SK-MEL-5 (cell line): Measurements from ENCODE around the gene MTOR. TPM values are rescaled to one million over a fixed set of nuclear protein-coding genes. Genes with fewer than 3 reads are reported as not detected.
A peak's percentile ranks its signal among the peaks of the same experiment; 100 is the strongest.
"Not testable (repeated sequence)": the region's sequence is repeated elsewhere in the genome, so short reads cannot be mapped to it uniquely, and the experiment has no call there.

Experiments used
- DNase-seq: peaks from one replicate; pipeline ENCODE4 v3.0.0-alpha.2; 2016; ENCODE audit warnings: low read depth, low spot score
- in situ Hi-C: cut with HindIII; loops from 2 replicates; pipeline ENCODE4 v1.10.0; 2016; ENCODE audit warnings: low sequenced_read_pairs, high pct_unique_total_duplicates, low pct_unique_long_range_greater_than_20kb
- total RNA-seq: library from RNA; depleted of rRNA; stranded (reverse); fragments of >200 nt; shearing (Covaris generic); gene quantifications from 2 replicates; pipeline ENCODE4 v1.2.3, GENCODE V29; 2014

The MTOR gene
- total RNA-seq, 1 experiment from 2014 or later, result 34.5 TPM

- DNase-seq, result no peak
- in situ Hi-C loops, result no loop called here
These were observed 65.4 kb downstream of the MTOR start for GRCh38 chr1:11196945-11197344.

GRCh38 chr1:11194407-11195176 lies 67.8 kb downstream of the MTOR start:
- DNase-seq, result no peak
- in situ Hi-C loops, result no loop called here

- in situ Hi-C loops, result no loop called here
These were observed 69.0 kb downstream of the MTOR start for GRCh38 chr1:11193376-11193775.

GRCh38 chr1:11188858-11189451 lies 73.4 kb downstream of the MTOR start, which contains the start of gene ANGPTL7:
Gene ANGPTL7 (plus strand): TSS chr1:11189355. CDS start chr1:11189580, 225 bp downstream.
- in situ Hi-C loops, result no loop called here
- no peak for DNase-seq

More at GRCh38 chr1:11193376-11193775, 69.0 kb downstream of the MTOR start:
- no peak for DNase-seq

- in situ Hi-C loops, result no loop called here
- DNase-seq, result peak; percentile 59
These were observed 74.0 kb downstream of the MTOR start for GRCh38 chr1:11188381-11188780.

- in situ Hi-C loops, result no loop called here
- peak; percentile 86 for DNase-seq
These were observed 74.4 kb downstream of the MTOR start for GRCh38 chr1:11187931-11188330.

GRCh38 chr1:11187494-11187893 lies 74.9 kb downstream of the MTOR start:
- no peak for DNase-seq
- in situ Hi-C loops, result no loop called here

GRCh38 chr1:11187000-11187399 lies 75.4 kb downstream of the MTOR start:
- peak; percentile 45 for DNase-seq
- in situ Hi-C loops, result no loop called here

- in situ Hi-C loops, result no loop called here
- DNase-seq, result no peak
These were observed 77.4 kb downstream of the MTOR start for GRCh38 chr1:11184973-11185372.

- no peak for DNase-seq
- in situ Hi-C loops, result no loop called here
These were observed 79.5 kb downstream of the MTOR start for GRCh38 chr1:11182884-11183283.

- peak; percentile 44 for DNase-seq
- in situ Hi-C loops, result no loop called here
These were observed 82.0 kb downstream of the MTOR start for GRCh38 chr1:11180342-11180744.

GRCh38 chr1:11179749-11180148 lies 82.6 kb downstream of the MTOR start:
- in situ Hi-C loops, DNase-seq: not testable (repeated sequence)

- DNase-seq, result no peak
- in situ Hi-C loops, result no loop called here
These were observed 83.2 kb downstream of the MTOR start for GRCh38 chr1:11179125-11179524.

- DNase-seq, result no peak
- in situ Hi-C loops, result no loop called here
These were observed 84.0 kb downstream of the MTOR start for GRCh38 chr1:11178021-11179015.

- no peak for DNase-seq
- in situ Hi-C loops, result no loop called here
These were observed 86.2 kb downstream of the MTOR start for GRCh38 chr1:11176081-11176706.

GRCh38 chr1:11175461-11175860 lies 86.9 kb downstream of the MTOR start:
- in situ Hi-C loops, result no loop called here
- no peak for DNase-seq

GRCh38 chr1:11174261-11174942 lies 87.9 kb downstream of the MTOR start:
- in situ Hi-C loops, result no loop called here
- DNase-seq, result peak; percentile 94
